HTR-8/SVneo (cell line): ENCODE measurements around the gene GPC6.

Experiments used
- DNase-seq: peaks from one replicate; pipeline ENCODE4 v3.0.0; 2011; ENCODE audit warnings: low spot score, mixed read lengths; ENCODE audit not compliant: insufficient read length
- FAIRE-seq: peaks from 2 replicates; lab custom pipeline; 2011; peaks lifted over from hg19 to GRCh38; lab: Jason Lieb, UNC

The GPC6 gene

GRCh38 chr13:94416454-94417080 is 1190.0 kb downstream of the GPC6 start:
- FAIRE-seq (no peak), DNase-seq (no peak)

- no peak for DNase-seq
- FAIRE-seq = no peak
Measured at GRCh38 chr13:94417294-94417693, 1190.7 kb downstream of the GPC6 start.

GRCh38 chr13:94419304-94419924 is 1192.8 kb downstream of the GPC6 start:
- no peak for FAIRE-seq

GRCh38 chr13:94419925-94420305 is 1193.3 kb downstream of the GPC6 start:
- no peak for FAIRE-seq
- no peak for DNase-seq

More at GRCh38 chr13:94419304-94419924, 1192.8 kb downstream of the GPC6 start:
- no peak for DNase-seq

GRCh38 chr13:94427313-94427953 is 1200.8 kb downstream of the GPC6 start:
- DNase-seq (no peak), FAIRE-seq (no peak)

GRCh38 chr13:94431574-94431973 is 1205.0 kb downstream of the GPC6 start:
- no peak for DNase-seq
- FAIRE-seq = no peak

GRCh38 chr13:94431987-94432386 is 1205.4 kb downstream of the GPC6 start:
- DNase-seq = no peak

GRCh38 chr13:94433055-94433961 is 1206.7 kb downstream of the GPC6 start:
- FAIRE-seq = no peak
- no peak for DNase-seq

More at GRCh38 chr13:94431987-94432386, 1205.4 kb downstream of the GPC6 start:
- no peak for FAIRE-seq

GRCh38 chr13:94435604-94436226 is 1209.1 kb downstream of the GPC6 start:
- DNase-seq = peak; percentile 32
- no peak for FAIRE-seq

- FAIRE-seq = no peak
Measured at GRCh38 chr13:94444826-94445225, 1218.2 kb downstream of the GPC6 start.

GRCh38 chr13:94454334-94454733 is 1227.7 kb downstream of the GPC6 start:
- no peak for DNase-seq
- FAIRE-seq = no peak

More at GRCh38 chr13:94444826-94445225, 1218.2 kb downstream of the GPC6 start:
- no peak for DNase-seq

GRCh38 chr13:94454906-94455305 is 1228.3 kb downstream of the GPC6 start:
- no peak for DNase-seq
- no peak for FAIRE-seq

GRCh38 chr13:94455414-94455813 is 1228.8 kb downstream of the GPC6 start:
- no peak for DNase-seq
- FAIRE-seq = no peak
